ENCODE results near the gene HSPB6.

DNA sequence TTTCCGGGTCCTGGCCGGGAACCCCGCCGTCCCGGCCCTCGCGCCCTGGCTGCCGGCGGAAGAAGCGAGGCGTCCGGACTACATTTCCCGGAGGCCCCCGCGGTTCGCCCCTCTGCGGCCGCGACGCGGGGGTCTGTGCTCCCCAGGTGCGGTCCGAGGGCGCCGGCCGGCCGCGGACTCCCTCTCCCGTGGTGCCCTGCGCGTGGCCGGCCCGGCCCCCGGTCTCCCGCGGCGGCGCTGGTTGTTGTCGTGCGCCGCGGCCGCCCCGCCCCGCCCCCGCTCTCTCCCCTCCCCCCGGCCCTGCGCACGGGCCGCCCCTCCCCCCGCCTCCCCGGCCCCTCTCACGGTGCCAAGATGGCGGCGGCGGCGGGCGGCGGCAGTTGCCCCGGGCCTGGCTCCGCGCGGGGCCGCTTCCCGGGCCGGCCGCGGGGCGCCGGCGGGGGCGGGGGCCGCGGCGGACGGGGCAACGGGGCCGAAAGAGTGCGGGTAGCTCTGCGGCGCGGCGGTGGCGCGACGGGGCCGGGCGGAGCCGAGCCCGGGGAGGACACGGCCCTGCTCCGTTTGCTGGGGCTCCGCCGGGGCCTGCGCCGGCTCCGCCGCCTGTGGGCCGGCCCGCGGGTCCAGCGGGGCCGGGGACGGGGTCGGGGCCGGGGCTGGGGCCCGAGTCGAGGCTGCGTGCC, 39.0 kb downstream of the HSPB6 start, which contains the start of gene KMT2B:
- TF ChIP-seq, protein P1, sequence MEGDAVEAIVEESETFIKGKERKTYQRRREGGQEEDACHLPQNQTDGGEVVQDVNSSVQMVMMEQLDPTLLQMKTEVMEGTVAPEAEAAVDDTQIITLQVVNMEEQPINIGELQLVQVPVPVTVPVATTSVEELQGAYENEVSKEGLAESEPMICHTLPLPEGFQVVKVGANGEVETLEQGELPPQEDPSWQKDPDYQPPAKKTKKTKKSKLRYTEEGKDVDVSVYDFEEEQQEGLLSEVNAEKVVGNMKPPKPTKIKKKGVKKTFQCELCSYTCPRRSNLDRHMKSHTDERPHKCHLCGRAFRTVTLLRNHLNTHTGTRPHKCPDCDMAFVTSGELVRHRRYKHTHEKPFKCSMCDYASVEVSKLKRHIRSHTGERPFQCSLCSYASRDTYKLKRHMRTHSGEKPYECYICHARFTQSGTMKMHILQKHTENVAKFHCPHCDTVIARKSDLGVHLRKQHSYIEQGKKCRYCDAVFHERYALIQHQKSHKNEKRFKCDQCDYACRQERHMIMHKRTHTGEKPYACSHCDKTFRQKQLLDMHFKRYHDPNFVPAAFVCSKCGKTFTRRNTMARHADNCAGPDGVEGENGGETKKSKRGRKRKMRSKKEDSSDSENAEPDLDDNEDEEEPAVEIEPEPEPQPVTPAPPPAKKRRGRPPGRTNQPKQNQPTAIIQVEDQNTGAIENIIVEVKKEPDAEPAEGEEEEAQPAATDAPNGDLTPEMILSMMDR (IDR thresholded peaks at IDR 0.05): no peak
- TF ChIP-seq POLR2AphosphoS5 (IDR thresholded peaks at IDR 0.05) (no peak), POLR2A (IDR thresholded peaks at IDR 0.05) (no peak)

Measured in gastroesophageal sphincter (tissue), 3 donors.